IPS-11a (cell line): ENCODE data around the gene TNS1.

Source experiments
- H3K4me3 ChIP-seq: one replicate; pipeline ENCODE4 v1.5.1; 2013; ENCODE audit warnings: low read depth, low read length, control low read depth

Gene TNS1

DNA sequence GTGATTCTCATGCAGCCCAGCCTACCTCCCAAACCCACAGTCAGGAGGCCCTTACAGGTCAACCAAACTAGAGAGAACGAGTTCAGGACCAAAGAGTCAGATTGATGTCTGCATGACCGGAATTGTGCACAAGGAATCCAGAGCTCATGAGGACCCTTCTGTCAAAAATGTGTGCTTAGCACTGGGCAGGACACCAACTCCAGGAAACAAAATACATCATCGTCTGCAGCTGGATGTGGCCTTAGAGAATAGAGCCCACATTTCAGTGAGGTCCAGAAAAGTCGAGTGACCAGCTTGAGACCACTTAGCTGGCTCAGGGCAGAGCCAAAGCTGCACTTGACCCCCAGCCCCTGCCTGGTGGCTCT lies 3.2 kb downstream of the TNS1 start:
- no peak overlapping the region for H3K4me3 ChIP-seq

DNA sequence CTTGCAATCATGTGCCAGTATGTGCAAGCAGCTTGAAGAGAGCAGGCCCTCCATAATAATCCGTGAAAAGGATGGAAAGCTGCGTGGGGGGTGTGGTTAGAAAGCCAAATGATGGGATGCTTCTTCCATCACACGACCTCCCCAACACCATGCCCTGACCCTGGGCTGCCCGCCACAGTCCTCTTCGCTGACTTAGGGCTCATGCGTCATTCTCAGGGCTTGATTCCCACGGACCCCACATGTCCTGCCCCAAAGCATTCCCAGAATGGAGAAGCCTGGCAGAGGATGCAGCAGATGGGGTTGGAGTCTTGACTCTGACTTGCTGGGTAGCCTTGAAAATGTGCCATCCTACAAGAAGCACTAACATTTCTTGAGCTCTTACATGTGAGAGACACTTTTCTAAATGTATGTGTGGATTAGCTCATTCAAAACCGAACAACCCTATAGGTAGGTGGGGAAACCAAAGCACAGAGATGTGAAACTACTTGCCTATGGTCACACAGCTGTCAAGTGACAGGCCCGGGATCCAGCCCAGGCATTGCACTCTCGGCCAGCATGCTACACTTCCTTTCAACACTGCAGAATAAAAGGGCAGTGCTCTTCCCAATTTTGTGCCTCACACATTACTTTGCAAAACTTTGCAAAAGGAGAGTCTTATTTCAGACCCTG lies 3.7 kb downstream of the TNS1 start:
- no peak overlapping the region for H3K4me3 ChIP-seq

DNA sequence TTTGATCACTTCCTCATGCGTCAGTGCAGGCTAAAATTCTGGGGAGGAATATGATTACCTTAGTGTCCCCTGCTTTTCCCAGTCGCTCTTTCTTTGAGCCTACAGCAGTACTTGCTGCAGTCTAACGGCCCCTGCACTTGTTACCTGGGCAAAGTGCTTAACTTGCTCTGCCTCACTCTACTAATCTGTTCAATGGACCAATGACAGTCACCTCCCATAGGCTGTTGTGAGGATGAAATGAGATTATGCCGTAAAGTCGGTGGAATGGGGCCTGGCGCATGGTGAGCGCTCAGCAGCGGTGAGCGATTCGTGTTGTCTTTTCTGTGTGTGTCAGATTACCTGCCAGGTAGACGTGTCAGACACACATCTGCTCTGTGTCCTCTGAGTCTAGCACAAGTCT lies 5.3 kb downstream of the TNS1 start:
- H3K4me3 ChIP-seq, result no peak overlapping the region

DNA sequence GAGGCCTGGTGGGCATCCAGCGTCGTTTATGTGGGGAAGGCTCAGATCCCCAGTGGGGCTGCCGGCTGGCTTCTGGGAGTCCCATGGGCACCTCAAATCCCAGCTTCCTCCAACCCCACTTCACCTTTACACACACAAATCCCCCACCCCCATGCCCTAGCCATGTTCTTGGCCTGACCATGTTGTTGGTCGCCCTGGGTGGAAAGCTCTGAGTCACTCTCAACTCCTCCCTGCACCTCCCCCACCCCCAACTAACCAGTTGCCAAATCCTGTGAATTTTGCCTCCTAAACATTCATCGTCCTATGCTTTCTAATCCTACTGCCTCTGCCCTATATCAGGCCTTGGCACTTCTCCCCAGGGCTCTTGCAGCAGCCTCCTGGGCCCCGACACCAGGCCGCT lies 6.4 kb downstream of the TNS1 start:
- H3K4me3 ChIP-seq, result no peak overlapping the region

DNA sequence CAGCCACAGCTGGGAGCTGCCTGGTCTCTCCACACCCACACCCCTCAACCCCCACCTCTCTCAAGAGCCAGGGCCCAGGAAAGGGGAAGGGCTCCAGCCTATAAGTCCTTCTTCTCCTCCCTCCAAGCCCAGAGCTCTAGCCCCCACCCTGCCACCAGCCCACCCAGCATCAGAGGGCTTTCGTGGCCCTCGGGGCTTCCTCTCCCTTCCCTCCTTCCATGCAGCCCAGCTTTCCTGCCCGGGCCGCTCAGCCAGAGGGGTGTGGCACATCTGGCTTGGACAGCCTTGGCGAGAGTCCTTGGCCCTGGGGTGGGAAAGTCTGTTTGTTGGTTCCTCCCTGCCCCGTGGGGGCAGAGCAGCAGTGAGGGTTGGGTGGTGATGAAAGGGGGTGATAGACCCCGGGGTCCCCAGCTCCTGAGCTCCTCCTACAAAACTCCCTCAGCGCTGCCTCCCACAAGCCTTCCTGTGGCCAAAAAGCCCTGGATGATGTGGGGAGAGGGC lies 7.0 kb downstream of the TNS1 start:
- no peak overlapping the region for H3K4me3 ChIP-seq

DNA sequence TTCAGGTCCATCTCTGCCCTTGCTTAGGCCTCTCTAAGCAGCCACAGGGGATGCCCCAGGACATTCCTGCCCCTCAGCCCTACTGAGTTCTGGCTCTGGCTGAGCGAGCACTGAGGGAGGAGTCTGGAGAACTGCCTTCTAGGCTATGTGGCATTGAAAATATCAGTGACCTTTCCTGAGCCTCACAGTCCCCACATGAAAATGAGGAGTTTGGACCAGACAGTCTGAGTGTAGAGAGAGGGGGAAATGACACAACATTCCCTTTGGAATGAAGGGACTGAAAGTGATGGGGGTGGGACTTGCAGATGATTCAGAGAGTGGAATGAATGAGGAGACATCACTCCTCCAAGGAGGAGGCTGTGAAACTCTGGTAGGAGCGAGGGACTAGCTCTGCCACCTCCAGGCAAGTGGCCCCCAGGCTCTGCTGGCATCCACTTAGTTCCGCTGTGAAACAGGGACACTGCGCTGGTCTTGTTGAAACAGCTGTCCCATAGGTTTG lies 8.0 kb downstream of the TNS1 start:
- H3K4me3 ChIP-seq, result no peak overlapping the region

DNA sequence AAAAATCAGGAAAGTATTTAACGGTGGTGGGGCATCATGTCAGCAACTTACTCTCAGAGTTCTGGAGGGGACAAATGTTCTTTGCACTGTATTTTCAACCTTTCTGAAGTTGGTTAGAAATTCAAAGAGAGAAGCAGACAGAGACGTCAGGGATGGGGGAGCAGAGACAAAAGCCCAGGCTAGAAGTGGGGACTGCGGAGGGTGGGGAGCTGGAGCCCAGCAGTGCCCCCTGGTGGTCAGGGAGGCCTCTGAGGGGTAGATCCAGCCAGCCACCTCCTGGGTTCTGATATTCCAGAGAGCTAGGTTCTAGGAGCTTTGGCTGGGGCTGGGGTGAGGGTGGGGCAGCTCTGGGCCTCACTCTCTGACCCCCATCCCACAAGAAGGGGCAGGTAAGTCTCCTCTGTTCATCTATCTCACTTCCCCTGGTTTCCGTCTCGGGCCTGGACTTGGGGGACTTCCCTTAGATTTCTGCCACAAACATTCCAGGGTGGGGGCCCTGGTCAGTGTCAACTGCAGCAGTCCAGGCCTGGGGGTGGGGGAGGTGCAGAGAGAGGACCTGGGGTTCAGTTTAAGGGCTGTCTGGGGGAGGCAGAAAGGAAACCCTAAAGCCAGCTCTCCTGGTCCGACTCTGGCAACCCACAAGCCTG lies 8.9 kb downstream of the TNS1 start:
- H3K4me3 ChIP-seq, result no peak overlapping the region

DNA sequence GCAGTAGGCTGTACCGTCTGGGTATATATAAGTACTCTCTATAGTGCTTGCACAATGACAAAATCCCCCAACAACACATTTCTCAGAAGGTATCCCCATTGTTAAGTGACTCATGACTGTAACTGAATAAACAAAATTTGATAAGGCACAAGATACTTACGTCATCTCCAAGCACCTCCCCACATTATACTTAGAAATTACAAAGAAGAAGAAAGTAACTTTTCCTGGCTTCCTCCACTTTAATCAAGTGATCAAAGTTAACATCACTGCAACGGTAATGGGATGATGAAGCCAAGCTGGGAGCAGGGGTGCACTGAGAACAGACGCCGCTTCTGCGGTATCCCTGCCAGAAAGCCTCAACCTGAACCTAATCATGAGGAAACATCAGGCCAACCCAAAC lies 9.7 kb downstream of the TNS1 start:
- no peak overlapping the region for H3K4me3 ChIP-seq

DNA sequence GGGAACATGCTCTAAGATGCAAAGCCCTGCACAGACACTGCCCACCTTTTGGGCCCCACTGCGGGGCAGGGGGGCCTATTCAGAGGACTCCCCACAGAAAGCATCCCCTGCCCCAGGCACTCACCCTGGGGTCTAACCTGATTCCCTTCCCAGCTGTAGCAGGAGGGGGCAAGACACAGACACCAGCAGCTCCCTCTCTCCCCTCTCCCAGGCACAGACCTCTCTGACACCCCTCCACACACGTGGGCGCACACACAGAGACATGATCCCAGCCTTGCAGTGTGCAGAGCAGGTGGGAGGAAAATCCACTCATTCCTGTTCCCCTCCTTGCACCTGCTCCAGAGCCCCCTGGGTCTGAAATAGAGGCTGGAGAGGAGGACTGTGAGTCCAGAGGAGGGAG lies 10.7 kb downstream of the TNS1 start:
- H3K4me3 ChIP-seq, result no peak overlapping the region

DNA sequence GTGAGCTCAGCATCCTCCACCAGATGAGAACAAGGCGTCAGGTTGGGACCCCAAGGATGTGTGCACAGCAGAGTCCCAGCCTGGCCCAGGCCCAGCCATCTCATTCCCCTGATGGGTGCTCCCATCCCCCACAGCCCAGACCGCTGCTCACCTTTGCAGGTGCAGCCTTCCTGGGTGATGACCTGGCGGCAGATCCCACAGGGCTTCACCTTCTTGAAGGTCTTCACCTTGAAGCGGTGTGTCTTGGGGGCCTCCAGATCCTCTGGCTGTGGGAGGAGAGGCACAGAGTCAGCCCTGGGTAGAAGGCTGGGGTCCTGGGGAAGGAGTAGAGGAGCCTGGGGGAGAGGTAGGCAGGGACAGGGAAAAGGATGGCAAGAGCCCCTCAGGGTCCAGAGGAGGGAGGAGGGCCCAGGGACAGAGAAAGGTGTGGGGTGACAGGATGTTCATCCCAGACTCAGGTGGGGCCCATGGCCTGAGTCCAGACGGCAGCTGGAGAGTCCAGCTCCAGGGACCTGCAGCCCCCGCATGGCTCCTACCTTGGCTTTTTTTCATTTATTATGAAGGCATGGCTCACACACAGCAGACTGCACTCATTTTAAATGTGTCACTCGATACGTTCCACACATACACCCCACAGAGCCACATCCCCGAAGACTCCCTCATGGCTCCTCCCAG lies 11.9 kb downstream of the TNS1 start:
- H3K4me3 ChIP-seq, result no peak overlapping the region

DNA sequence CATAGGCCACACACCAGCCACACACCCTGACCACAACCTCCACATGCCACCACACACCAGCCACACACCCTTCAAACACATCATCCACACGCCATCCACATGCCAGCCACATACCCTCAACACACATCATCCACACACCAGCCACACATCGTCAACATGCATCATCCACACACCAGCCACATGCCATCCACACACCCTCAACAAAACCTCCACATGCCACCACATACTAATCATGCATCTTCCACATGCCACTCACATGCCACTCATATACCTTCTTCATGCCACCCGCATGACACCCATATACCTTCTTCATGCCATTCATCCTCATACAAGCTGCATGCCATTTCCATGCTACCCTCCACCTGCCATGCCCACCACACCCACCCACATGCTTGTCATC lies 12.4 kb downstream of the TNS1 start:
- H3K4me3 ChIP-seq, result no peak overlapping the region

DNA sequence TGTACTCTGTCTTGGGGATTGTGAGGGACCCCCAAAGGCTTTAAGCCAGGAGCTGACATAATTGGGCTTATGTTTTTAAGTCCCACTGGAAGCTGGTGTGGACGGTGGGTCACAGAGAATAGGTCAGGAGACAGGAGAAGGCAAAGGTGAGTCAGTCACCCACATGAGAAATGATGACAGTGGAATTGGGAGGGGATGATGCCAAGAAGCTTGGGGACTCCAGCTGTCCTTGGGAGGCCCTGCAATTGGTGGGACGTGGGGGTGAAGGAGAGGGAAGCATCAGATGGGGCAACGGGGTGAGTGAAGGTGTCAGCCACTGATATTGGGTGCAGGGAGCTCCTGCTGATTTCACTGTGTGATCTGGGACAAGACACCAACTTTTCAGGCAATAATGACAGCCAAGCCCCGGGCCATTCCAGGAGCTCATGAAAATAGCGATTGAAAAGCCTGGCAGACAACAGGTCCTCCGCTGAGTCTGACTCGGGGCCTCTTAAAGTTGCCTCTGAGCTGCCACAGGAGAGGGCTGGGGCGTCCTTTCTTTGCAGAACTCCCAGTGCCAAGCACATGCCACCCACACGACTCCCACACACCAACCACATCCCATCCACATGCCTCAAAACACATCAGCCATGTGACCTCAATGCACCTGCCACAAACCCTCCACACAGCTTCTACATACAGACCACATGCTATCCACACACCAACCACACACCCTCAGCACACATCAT lies 13.4 kb downstream of the TNS1 start:
- no peak overlapping the region for H3K4me3 ChIP-seq

DNA sequence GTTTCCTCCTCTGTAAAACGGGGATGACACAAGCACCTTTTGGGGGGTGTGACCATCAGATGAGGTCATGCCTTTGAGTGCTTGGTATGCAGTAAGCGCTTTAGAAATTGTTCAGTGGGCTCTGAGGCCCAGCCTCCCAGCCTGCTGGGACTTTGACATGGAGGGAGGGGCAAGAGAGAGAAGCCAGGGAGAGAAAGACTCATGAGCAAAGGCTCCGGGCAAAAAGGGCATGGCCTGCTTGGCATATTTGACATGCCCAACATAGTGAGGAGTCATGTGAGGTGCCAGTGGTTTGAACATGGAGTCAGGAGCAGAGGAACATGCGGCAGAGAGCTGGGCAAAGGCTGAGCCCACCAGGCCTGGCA lies 14.0 kb downstream of the TNS1 start:
- no peak overlapping the region for H3K4me3 ChIP-seq

DNA sequence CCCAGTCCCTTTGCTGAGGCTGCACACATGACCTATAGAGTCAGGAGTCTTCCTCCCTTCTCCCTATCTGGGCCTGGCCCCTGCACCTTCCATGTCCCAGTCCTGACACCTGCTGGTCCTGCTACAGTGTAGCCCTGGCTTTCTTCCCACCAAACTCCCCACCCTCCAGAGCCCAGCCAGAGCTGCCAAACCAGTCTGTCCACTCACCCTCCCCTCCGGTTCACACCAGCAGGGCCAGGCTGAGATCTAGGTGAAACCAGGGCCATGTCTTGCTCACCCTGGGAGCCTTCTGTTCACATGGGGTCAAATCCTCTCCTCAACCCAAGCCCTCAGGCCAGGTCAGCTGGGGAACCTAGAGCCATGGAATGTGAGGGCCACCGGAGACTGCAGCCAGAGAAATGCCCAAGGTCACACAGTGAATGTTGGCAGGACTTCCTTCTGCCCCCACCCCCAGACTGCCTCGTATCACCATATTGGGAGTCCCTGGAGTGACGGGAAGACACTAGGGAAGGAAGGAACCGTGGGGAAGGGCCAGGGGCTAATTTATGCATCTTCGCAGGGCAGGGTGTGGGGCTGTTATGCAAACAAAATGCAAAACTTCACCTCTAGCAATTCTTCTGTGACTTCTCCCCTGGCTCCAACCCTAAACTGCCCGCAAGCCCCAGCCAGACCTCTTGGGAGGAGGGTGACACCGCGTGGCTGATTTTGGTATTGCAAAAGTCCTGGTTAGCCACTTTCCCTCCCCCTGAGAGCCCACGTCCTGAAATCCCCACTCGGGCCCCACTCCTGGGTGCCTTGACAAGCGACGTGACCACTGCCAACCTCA lies 14.6 kb downstream of the TNS1 start:
- no peak overlapping the region for H3K4me3 ChIP-seq

DNA sequence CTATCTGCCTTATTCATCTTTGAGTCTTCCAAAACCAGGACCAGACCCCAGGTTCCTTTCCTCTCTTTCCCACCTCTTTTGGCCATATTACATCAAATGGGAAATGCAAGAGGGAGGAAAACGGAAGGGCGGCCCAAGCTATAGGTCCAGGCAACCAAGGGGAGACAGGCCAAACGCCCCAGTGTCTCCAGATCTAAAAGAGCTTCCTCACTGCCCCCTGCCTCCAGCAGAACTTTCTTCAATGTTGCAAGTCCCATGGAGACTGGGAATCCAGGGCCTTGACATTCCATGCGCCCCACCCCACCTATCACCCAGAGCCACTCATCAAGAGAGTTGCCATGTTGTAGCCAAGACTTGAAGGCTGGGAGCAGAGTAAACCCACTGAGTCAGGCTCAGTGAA lies 15.4 kb downstream of the TNS1 start:
- H3K4me3 ChIP-seq, result no peak overlapping the region

DNA sequence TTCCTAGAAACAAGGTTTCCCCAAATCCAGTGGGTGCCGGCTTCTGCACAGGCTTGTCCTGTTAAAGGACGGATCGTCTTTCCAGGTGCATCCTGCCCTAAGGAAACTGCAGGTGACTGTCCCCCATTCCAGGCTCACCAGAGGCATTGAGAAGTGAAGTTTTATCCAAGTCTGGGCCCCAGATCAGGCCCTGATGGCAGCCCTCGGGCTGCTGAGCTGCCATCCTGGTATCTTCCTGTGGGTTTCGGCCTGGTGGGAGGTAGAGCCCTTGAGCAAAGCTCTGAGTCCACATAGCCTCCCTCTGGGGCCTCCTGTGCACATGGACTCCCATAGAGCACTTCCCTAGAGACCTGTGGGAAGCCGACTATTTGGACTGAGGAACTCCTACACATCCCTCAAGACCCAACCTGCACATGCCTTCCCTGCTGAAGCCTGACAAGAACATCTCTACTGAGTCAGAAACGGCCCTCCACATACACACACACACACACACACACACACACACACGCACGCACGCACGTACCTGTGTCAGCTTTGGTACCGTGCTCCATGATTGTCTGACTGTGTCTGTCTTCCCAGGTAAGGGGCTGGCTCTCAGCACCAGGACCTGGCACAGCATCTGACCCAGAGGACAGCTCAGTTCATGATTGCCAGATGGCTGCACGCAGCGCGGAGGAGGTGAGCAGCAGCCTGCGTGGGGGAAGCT lies 16.4 kb downstream of the TNS1 start:
- H3K4me3 ChIP-seq, result no peak overlapping the region

DNA sequence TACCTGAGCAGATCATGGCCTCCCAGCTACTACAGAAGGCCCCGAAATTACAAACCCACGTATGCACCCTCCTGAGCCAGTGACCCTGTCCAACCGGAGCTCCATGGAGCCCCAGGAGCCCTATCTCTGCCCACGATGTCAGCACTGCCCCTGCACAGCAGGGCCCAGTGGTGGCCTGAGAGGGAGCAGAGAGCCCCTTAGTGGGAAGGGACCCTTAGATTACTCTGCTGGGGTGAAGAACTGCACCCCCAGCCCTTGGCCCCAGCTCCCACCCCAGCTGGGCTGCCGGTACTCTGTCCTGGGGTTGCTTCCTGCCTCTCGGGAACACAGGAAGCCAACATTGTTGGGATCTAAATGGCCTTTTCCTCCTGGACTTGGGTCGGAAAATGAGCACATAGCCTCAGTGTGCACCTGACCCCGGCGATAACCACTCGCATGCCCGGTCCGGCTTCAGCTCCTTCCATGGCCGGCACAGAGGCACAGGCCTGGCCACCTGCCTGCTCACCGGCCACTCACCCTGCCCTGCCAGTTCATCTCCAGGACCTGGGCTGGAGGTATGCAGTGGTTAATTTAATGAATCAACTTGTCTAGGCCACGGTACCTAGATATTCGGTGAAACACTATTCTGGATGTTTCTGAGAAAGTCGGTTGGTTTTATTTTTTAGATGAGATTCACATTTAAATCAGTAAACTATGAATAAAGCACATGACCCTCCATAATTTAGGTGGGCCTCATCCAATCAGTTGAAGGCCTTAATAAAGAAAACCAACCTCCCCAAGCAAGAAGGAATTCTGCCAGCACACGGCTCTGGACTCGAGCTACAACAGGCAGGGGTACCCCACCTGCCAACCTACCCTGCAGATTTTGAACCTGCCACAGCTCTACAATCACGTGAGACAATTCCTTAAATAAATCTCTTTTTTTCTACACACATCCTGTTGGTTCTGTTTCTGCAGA lies 19.2 kb downstream of the TNS1 start:
- no peak overlapping the region for H3K4me3 ChIP-seq

DNA sequence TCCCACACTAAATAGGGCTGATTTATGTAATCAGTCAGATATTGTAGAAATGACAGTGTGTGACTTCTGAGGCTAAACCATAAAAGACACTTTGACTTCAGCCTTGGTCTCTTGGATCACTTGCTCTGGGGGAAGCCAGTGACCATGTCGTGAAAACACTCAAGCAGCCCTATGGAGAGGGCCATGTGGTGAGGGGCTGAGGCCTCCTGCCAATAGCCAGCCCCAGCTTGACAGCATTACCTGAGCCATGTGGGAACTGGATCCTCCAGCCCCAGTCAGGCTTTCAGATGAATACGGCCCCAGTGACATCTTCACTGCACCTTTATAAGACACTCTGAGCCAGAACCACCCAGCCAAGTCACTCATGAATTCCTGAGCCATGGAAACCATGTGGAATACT lies 20.8 kb downstream of the TNS1 start:
- H3K4me3 ChIP-seq, result no peak overlapping the region
